Brain microvascular endothelial cell (primary cell): Measurements from ENCODE around the gene LMO4.
A peak's percentile ranks its signal among the peaks of the same experiment; 100 is the strongest.

Experiments
- DNase-seq: peaks from one replicate; pipeline ENCODE4 v3.0.0-alpha.2; 2020
- H3K27ac ChIP-seq: fragments of 250-450 bp; sonication (Bioruptor Pico); 2 replicates; pipeline ENCODE4 v1.5.1; 2020; ENCODE audit warnings: mild to moderate bottlenecking, moderate library complexity
- H3K27me3 ChIP-seq: fragments of 250-450 bp; sonication (Bioruptor Pico); replicated peaks from 2 replicates; pipeline ENCODE4 v1.5.1; 2020; ENCODE audit warnings: mild to moderate bottlenecking
- H3K36me3 ChIP-seq: fragments of 250-450 bp; sonication (Bioruptor Pico); replicated peaks from 2 replicates; pipeline ENCODE4 v1.5.1; 2020; ENCODE audit warnings: mild to moderate bottlenecking
- H3K4me3 ChIP-seq: 2 replicates; pipeline ENCODE4 v1.5.1; 2011; ENCODE audit warnings: low read depth, mild to moderate bottlenecking, control low read depth, low read length, moderate library complexity
- CTCF ChIP-seq: IDR thresholded peaks from 2 replicates; pipeline ENCODE4 v1.5.1; 2011; ENCODE audit warnings: low read depth, mild to moderate bottlenecking, moderate library complexity, low read length, control low read depth, inconsistent platforms; ENCODE audit errors: missing control alignments
- in situ Hi-C: cut with HindIII; loops from 2 replicates; pipeline ENCODE4 v1.10.0; 2017; ENCODE audit warnings: low sequenced_read_pairs, low pct_ligation_motif_present

Gene LMO4

GRCh38 chr1:87328272-87329050 is at the start of gene LMO4:
TSS of gene LMO4 (plus strand) at chr1:87328880. CDS start at chr1:87332016, 3,136 bp downstream.
- no peak for TF ChIP-seq CTCF
- DNase-seq, result peak; percentile 98
- in situ Hi-C loops, result loop anchor here (25.0 kb wide), 1 partner anchor 634 kb away; no protein-coding TSS in a partner anchor
- Histone ChIP-seq H3K4me3 (peak within 1 kb of the TSS; percentile 79), H3K27ac (peak within 1 kb of the TSS; percentile 65), H3K27me3 (no peaks in the 10 kb centered on the region), H3K36me3 (no peaks in the 10 kb centered on the region)

- H3K27me3 ChIP-seq, result no peaks in the 10 kb centered on the region
- in situ Hi-C loops, result no loop called here
Measured at GRCh38 chr1:87279536-87279875, 49.2 kb upstream of the LMO4 start.

DNA sequence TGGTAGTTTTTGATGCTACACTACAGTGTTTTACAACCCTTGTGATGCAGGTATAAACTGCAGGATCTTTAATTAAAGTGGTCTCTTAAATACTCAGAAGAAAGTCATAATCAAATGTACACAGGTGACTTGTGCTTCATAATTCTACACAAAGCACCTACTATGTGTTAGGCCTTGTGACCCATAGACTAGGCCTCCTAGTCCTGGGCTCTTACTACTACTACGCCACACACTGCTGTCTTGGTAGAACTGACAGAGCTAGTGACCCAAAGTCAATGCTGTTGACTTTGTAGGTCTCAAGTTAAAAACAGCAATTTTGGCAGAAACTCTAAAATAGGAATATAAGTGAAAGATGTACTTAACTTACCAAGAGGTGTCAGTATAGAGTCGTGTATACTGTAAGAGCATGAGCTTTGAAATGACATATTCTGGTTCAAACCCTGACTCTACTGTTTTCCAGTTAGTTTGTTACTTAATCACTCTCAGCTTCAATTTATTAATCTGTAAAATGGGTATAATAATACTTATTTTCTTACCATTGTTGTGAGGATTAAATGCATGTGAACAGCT is 48.6 kb upstream of the LMO4 start:
- Histone ChIP-seq H3K4me3 (no peak overlapping the region), H3K27me3 (no peaks in the 10 kb centered on the region), H3K27ac (no peak overlapping the region), H3K36me3 (no peaks in the 10 kb centered on the region)
- in situ Hi-C loops, result no loop called here
- TF ChIP-seq CTCF, result peak; percentile 6
- DNase-seq, result no peak

More at GRCh38 chr1:87279536-87279875, 49.2 kb upstream of the LMO4 start:
- H3K4me3 ChIP-seq, result no peak overlapping the region
- TF ChIP-seq CTCF, result no peak
- no peak for DNase-seq
- no peaks in the 10 kb centered on the region for H3K36me3 ChIP-seq
- peak overlapping the region; percentile 7 for H3K27ac ChIP-seq

GRCh38 chr1:87284456-87285240 is 44.0 kb upstream of the LMO4 start:
- TF ChIP-seq CTCF, result no peak
- Histone ChIP-seq H3K27ac (no peak overlapping the region), H3K27me3 (no peaks in the 10 kb centered on the region), H3K4me3 (no peak overlapping the region), H3K36me3 (no peaks in the 10 kb centered on the region)
- in situ Hi-C loops, result no loop called here
- peak; percentile 29 for DNase-seq

DNA sequence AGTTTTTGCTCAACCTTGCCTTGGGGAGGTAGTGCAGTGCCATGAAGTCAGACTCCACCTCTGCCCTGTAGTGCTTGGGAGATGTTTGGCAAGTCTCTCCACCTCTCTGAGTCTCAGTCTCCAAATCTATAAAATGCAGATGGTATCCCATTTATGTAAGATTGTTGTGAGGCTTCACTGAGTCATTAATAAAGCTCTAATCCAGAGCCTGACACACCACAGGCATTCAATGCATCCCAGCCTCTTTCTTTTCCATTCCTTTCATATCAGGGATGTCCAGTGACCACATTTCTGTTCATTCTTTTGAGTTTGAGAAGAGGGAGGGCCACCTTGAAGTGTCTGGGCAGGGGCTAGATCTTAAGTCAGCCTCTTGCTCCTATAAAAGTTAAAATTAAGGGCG is 37.6 kb upstream of the LMO4 start:
- DNase-seq, result peak; percentile 66
- H3K27me3 ChIP-seq, result no peaks in the 10 kb centered on the region
- H3K27ac ChIP-seq, result no peak overlapping the region
- H3K36me3 ChIP-seq, result no peaks in the 10 kb centered on the region
- H3K4me3 ChIP-seq, result no peak overlapping the region
- in situ Hi-C loops, result no loop called here
- TF ChIP-seq CTCF, result no peak
